Suprapubic skin (tissue), 4 donors: ENCODE measurements around the gene UXS1.

Experiments
- CTCF ChIP-seq, 2 donors: fragments of 200-600 bp in 1 of 2; fragments of 450-650 bp in 1 of 2; sonication (generic) in 1 of 2; IDR thresholded peaks; one replicate each; pipeline ENCODE4 v1.5.1; 2016 to 2019; ENCODE audit warnings: antibody characterized with exemption in 2 of 2, mild to moderate bottlenecking in 1 of 2, moderate library complexity in 1 of 2
- EP300 ChIP-seq: sonication (generic); formaldehyde crosslinking; IDR thresholded peaks from one replicate; pipeline ENCODE4 v1.6.1; 2017; ENCODE audit warnings: antibody characterized with exemption
- POLR2A ChIP-seq, 2 donors: fragments of 450-650 bp; IDR thresholded peaks; one replicate each; pipeline ENCODE4 v1.6.1; 2017; ENCODE audit warnings: antibody characterized with exemption in 2 of 2, mild to moderate bottlenecking in 2 of 2, moderate library complexity in 2 of 2
- POLR2AphosphoS5 ChIP-seq, 3 donors: sonication (generic); formaldehyde crosslinking; IDR thresholded peaks; one replicate each; pipeline ENCODE4 v1.6.1; 2017; ENCODE audit warnings: antibody characterized with exemption in 3 of 3

GRCh38 chr2:106157416-106157815 is 36.7 kb downstream of the UXS1 start:
- no peak for TF ChIP-seq POLR2AphosphoS5 (IDR thresholded peaks at IDR 0.05)
- no peak for TF ChIP-seq CTCF (IDR thresholded peaks at IDR 0.05)
- TF ChIP-seq EP300, result no peak
- no peak for TF ChIP-seq POLR2A (IDR thresholded peaks at IDR 0.05)
